ENCODE measurements around the gene PRKACA. TPM values are rescaled to one million over a fixed set of nuclear protein-coding genes. Genes with fewer than 3 reads are reported as not detected.
A peak's percentile ranks its signal among the peaks of the same experiment; 100 is the strongest.

PRKACA gene
- total and polyA plus RNA-seq, 9 donors = 33.3 to 280 (median 201) TPM

- H3K9me3 ChIP-seq = no peaks in the 10 kb centered on the region
Measured at GRCh38 chr19:14091081-14091812, 26.3 kb downstream of the PRKACA start.

GRCh38 chr19:14090509-14091080 is 27.0 kb downstream of the PRKACA start, which contains the start of gene SAMD1:
Gene SAMD1 (minus strand): TSS chr19:14090751.
- Histone ChIP-seq H3K27ac (peak within 1 kb of the TSS; percentile 91 to 94), H3K27me3 (no peaks in the 10 kb centered on the region), H3K9me3 (no peaks in the 10 kb centered on the region), H3K4me3 (peak within 1 kb of the TSS; percentile 85), H3K4me1 (ENCODE audit: insufficient read depth) (peaks cover 5% of the 10 kb centered on the region), H3K36me3 (no peaks in the 10 kb centered on the region)
- intact Hi-C loops (cut with DNase I) = no loop called here
- 0 to 1% (median 0%) methylated on average over 32 to 54 of the region's 65 CpGs for WGBS, 3 donors
- TF ChIP-seq POLR2A (IDR thresholded peaks at IDR 0.05) = no peak
- TF ChIP-seq CTCF (IDR thresholded peaks at IDR 0.05) = no peak
- TF ChIP-seq EP300 (IDR thresholded peaks at IDR 0.05) = no peak
- peak; percentile 90 to 96 (median 94) for DNase-seq

More at GRCh38 chr19:14091081-14091812, 26.3 kb downstream of the PRKACA start:
- 1% methylated on average over 26 to 72 of the region's 72 CpGs for WGBS, 3 donors
- intact Hi-C loops (cut with DNase I) = no loop called here
- Histone ChIP-seq H3K4me1 (ENCODE audit: insufficient read depth) (peaks cover 5% of the 10 kb centered on the region), H3K4me3 (peak overlapping the region; percentile 85), H3K27me3 (no peaks in the 10 kb centered on the region), H3K36me3 (no peaks in the 10 kb centered on the region), H3K27ac (peak overlapping the region; percentile 81 to 94)
- TF ChIP-seq CTCF (IDR thresholded peaks at IDR 0.05) (peak in 2 of 3 donors; percentile 24 to 47), POLR2A (IDR thresholded peaks at IDR 0.05) (peak; percentile 72), EP300 (IDR thresholded peaks at IDR 0.05) (no peak)
- peak in 1 of 5 donors; percentile 85 for DNase-seq

GRCh38 chr19:14089662-14090508 is 27.7 kb downstream of the PRKACA start:
- 1 to 2% (median 1%) methylated on average over 31 to 140 of the region's 142 CpGs for WGBS, 3 donors
- Histone ChIP-seq H3K27ac (peak overlapping the region; percentile 91 to 94), H3K27me3 (no peaks in the 10 kb centered on the region), H3K4me3 (peak overlapping the region; percentile 85), H3K9me3 (no peaks in the 10 kb centered on the region), H3K36me3 (no peaks in the 10 kb centered on the region), H3K4me1 (ENCODE audit: insufficient read depth) (peaks cover 5% of the 10 kb centered on the region)
- TF ChIP-seq CTCF (IDR thresholded peaks at IDR 0.05) = no peak
- TF ChIP-seq EP300 (IDR thresholded peaks at IDR 0.05) = no peak
- no peak for TF ChIP-seq POLR2A (IDR thresholded peaks at IDR 0.05)
- peak; percentile 53 to 78 (median 70) for DNase-seq
- intact Hi-C loops (cut with DNase I) = loop anchor here in 2 of 4 donors (10.0 kb wide), 2 partner anchors 45 to 325 kb away; partner anchors contain the start of genes ASF1B (in 1 of the 2) and MRI1 (in 1 of the 2)

GRCh38 chr19:14089412-14089661 is 28.2 kb downstream of the PRKACA start:
- no peaks in the 10 kb centered on the region for H3K36me3 ChIP-seq
- no peaks in the 10 kb centered on the region for H3K27me3 ChIP-seq
- WGBS, 3 donors = 14 to 19% (median 17%) methylated on average over 16 of the region's 16 CpGs
- H3K9me3 ChIP-seq = no peaks in the 10 kb centered on the region
- TF ChIP-seq POLR2A (IDR thresholded peaks at IDR 0.05) (no peak), EP300 (IDR thresholded peaks at IDR 0.05) (no peak), CTCF (IDR thresholded peaks at IDR 0.05) (no peak)
- peak overlapping the region; percentile 20 to 56 for H3K27ac ChIP-seq
- DNase-seq = no peak
- intact Hi-C loops (cut with DNase I) = loop anchor here in 2 of 4 donors (10.0 kb wide), 2 partner anchors 45 to 325 kb away; partner anchors contain the start of genes ASF1B (in 1 of the 2) and MRI1 (in 1 of the 2)
- peaks cover 5% of the 10 kb centered on the region for H3K4me1 ChIP-seq (ENCODE audit: insufficient read depth)
- H3K4me3 ChIP-seq = peak overlapping the region; percentile 85
